Measurements from ENCODE around the gene CFAP74. TPM values are rescaled to one million over a fixed set of nuclear protein-coding genes. Genes with fewer than 3 reads are reported as not detected.

Gene CFAP74
- total RNA-seq, 1 donor from 2014 or later, result not detected

- Mint-ChIP-seq H3K4me3 (no peak overlapping the region), H3K4me1 (peaks cover 17% of the 10 kb centered on the region), H3K27ac (no peak overlapping the region), H3K27me3 (peaks cover 5% of the 10 kb centered on the region), H3K36me3 (ENCODE audit: low read depth) (no peaks in the 10 kb centered on the region), H3K9me3 (no peaks in the 10 kb centered on the region)
- intact Hi-C loops (cut with micrococcal nuclease), result no loop called here
- CTCF ChIA-PET, result no interaction called here
- no peak for ATAC-seq (ENCODE audit: low read depth)
- POLR2A ChIA-PET, result interaction anchor here (0.6 kb wide), 1 partner anchor 127 kb away, joined by 3 read pairs; no protein-coding TSS in a partner anchor
- DNase-seq, result no peak
- TF ChIP-seq CTCF (IDR thresholded peaks at IDR 0.05), result no peak
Observed at GRCh38 chr1:1911350-1912041, 92.1 kb downstream of the CFAP74 start.

GRCh38 chr1:1910651-1911331, 92.8 kb downstream of the CFAP74 start:
- no peak for TF ChIP-seq CTCF (IDR thresholded peaks at IDR 0.05)
- H3K9me3 Mint-ChIP-seq, result no peaks in the 10 kb centered on the region
- peak overlapping the region; percentile 82 for H3K4me3 Mint-ChIP-seq
- CTCF ChIA-PET, result no interaction called here
- H3K27me3 Mint-ChIP-seq, result peaks cover 5% of the 10 kb centered on the region
- peaks cover 23% of the 10 kb centered on the region for H3K4me1 Mint-ChIP-seq
- ATAC-seq (ENCODE audit: low read depth) (no peak), DNase-seq (peak; percentile 16)
- no peaks in the 10 kb centered on the region for H3K36me3 Mint-ChIP-seq (ENCODE audit: low read depth)
- H3K27ac Mint-ChIP-seq, result no peak overlapping the region
- POLR2A ChIA-PET, result interaction anchor here (0.6 to 1.2 kb wide), 2 partner anchors 9 to 126 kb away, joined by 3 read pairs; no protein-coding TSS in a partner anchor
- intact Hi-C loops (cut with micrococcal nuclease), result no loop called here

GRCh38 chr1:1910033-1910465, 93.5 kb downstream of the CFAP74 start:
- ATAC-seq (ENCODE audit: low read depth) (no peak), DNase-seq (no peak)
- no peaks in the 10 kb centered on the region for H3K9me3 Mint-ChIP-seq
- peaks cover 5% of the 10 kb centered on the region for H3K27me3 Mint-ChIP-seq
- H3K27ac Mint-ChIP-seq, result peak overlapping the region; percentile 63
- H3K4me1 Mint-ChIP-seq, result peaks cover 23% of the 10 kb centered on the region
- no peaks in the 10 kb centered on the region for H3K36me3 Mint-ChIP-seq (ENCODE audit: low read depth)
- intact Hi-C loops (cut with micrococcal nuclease), result no loop called here
- peak overlapping the region; percentile 82 for H3K4me3 Mint-ChIP-seq
- POLR2A ChIA-PET, result interaction anchor here (0.9 to 2.3 kb wide), 7 partner anchors 8 to 482 kb away, joined by 3 to 10 read pairs (median 4); partner anchors contain the start of genes CDK11A, MORN1 and RER1
- no peak for TF ChIP-seq CTCF (IDR thresholded peaks at IDR 0.05)
- CTCF ChIA-PET, result interaction anchor here (0.8 to 2.9 kb wide), 3 partner anchors 11 to 130 kb away, joined by 3 to 17 read pairs (median 11); partner anchors contain the start of gene NADK

- Mint-ChIP-seq H3K36me3 (ENCODE audit: low read depth) (no peaks in the 10 kb centered on the region), H3K4me1 (peaks cover 23% of the 10 kb centered on the region), H3K4me3 (peak overlapping the region; percentile 78), H3K27ac (no peak overlapping the region), H3K9me3 (no peaks in the 10 kb centered on the region), H3K27me3 (no peaks in the 10 kb centered on the region)
- CTCF ChIA-PET, result interaction anchor here (0.6 to 2.9 kb wide), 10 partner anchors 10 to 184 kb away, joined by 3 to 17 read pairs (median 4); partner anchors contain the start of genes CDK11A and NADK
- POLR2A ChIA-PET, result interaction anchor here (0.6 to 2.9 kb wide), 25 partner anchors 9 to 968 kb away, joined by 3 to 29 read pairs (median 6); partner anchors contain the start of genes AURKAIP1, MORN1, NOC2L and RER1
- ATAC-seq (ENCODE audit: low read depth), result no peak
- peak; percentile 50 for DNase-seq
- no peak for TF ChIP-seq CTCF (IDR thresholded peaks at IDR 0.05)
- intact Hi-C loops (cut with micrococcal nuclease), result loop anchor here (5.0 to 10.0 kb wide), 7 partner anchors 66 to 504 kb away; partner anchors contain the start of genes CDK11A, CDK11B, MMP23B and MRPL20
Observed at GRCh38 chr1:1908506-1908791, 95.1 kb downstream of the CFAP74 start.

All from activated B cell treated with CpG ODN at 0.5 μM for 24 hours (primary cell).